ENCODE data around the gene EXOSC5. TPM values are rescaled to one million over a fixed set of nuclear protein-coding genes. Genes with fewer than 3 reads are reported as not detected.

EXOSC5 gene
- total RNA-seq, 1 experiment from 2014 or later = 25.2 TPM

DNA sequence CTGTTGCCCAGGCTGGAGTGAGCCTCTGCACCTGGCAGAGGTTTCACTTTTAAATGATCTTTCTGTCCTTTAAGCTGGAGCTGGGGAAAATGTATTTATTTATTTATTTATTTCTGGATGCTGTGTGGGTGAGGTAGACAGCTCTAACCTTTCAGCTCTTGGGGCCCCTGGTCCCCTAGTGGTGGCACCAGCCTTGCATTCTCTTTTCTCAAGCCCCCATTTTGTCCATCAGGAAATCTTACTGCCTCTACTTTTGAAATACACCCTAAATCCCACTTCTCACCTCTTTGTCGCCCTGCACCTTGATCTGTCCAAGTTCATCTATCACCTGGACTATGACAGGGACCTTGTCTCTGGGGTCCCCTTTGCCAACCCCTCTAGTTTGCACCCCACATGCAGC, 31.1 kb downstream of the EXOSC5 start:
- CTCF ChIA-PET = no interaction called here
- no peak for ATAC-seq
- H3K9me3 ChIP-seq (ENCODE audit: control insufficient read depth, insufficient read depth, low read depth, low read length) = no peaks in the 10 kb centered on the region
- in situ Hi-C loops (cut with HindIII; ENCODE audit: low pct_unique_long_range_greater_than_20kb, low sequenced_read_pairs) (no loop called here), intact Hi-C loops (cut with micrococcal nuclease; ENCODE audit: unreplicated experiment) (no loop called here)
- POLR2A ChIA-PET = interaction anchor here (0.7 kb wide), 1 partner anchor 57 kb away, joined by 16 read pairs; no protein-coding TSS in a partner anchor
- peaks cover 3% of the 10 kb centered on the region for H3K4me1 ChIP-seq (ENCODE audit: control insufficient read depth, insufficient read depth, low read length)
- DNase-seq (ENCODE audit: low read depth, low spot score) = no peak
- TF ChIP-seq, protein P1, sequence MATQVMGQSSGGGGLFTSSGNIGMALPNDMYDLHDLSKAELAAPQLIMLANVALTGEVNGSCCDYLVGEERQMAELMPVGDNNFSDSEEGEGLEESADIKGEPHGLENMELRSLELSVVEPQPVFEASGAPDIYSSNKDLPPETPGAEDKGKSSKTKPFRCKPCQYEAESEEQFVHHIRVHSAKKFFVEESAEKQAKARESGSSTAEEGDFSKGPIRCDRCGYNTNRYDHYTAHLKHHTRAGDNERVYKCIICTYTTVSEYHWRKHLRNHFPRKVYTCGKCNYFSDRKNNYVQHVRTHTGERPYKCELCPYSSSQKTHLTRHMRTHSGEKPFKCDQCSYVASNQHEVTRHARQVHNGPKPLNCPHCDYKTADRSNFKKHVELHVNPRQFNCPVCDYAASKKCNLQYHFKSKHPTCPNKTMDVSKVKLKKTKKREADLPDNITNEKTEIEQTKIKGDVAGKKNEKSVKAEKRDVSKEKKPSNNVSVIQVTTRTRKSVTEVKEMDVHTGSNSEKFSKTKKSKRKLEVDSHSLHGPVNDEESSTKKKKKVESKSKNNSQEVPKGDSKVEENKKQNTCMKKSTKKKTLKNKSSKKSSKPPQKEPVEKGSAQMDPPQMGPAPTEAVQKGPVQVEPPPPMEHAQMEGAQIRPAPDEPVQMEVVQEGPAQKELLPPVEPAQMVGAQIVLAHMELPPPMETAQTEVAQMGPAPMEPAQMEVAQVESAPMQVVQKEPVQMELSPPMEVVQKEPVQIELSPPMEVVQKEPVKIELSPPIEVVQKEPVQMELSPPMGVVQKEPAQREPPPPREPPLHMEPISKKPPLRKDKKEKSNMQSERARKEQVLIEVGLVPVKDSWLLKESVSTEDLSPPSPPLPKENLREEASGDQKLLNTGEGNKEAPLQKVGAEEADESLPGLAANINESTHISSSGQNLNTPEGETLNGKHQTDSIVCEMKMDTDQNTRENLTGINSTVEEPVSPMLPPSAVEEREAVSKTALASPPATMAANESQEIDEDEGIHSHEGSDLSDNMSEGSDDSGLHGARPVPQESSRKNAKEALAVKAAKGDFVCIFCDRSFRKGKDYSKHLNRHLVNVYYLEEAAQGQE (IDR thresholded peaks at IDR 0.05; ENCODE audit: insufficient read depth in 1 of 2, low read depth in 2 of 2, low read length in 1 of 2) = no peak
- TF ChIP-seq POLR2AphosphoS5 (IDR thresholded peaks at IDR 0.05; ENCODE audit: low read depth, low read length) (no peak), SIN3A (IDR thresholded peaks at IDR 0.05; ENCODE audit: borderline replicate concordance, insufficient read depth, low read depth, low read length) (no peak)
- TF ChIP-seq, protein P2, sequence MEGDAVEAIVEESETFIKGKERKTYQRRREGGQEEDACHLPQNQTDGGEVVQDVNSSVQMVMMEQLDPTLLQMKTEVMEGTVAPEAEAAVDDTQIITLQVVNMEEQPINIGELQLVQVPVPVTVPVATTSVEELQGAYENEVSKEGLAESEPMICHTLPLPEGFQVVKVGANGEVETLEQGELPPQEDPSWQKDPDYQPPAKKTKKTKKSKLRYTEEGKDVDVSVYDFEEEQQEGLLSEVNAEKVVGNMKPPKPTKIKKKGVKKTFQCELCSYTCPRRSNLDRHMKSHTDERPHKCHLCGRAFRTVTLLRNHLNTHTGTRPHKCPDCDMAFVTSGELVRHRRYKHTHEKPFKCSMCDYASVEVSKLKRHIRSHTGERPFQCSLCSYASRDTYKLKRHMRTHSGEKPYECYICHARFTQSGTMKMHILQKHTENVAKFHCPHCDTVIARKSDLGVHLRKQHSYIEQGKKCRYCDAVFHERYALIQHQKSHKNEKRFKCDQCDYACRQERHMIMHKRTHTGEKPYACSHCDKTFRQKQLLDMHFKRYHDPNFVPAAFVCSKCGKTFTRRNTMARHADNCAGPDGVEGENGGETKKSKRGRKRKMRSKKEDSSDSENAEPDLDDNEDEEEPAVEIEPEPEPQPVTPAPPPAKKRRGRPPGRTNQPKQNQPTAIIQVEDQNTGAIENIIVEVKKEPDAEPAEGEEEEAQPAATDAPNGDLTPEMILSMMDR (IDR thresholded peaks at IDR 0.05) = no peak
- BruUV-seq (replicated peaks) = no TSS peak
- H3K27me3 ChIP-seq (ENCODE audit: control insufficient read depth, insufficient read depth, low read length) = no peaks in the 10 kb centered on the region
- no peaks in the 10 kb centered on the region for H3K36me3 ChIP-seq (ENCODE audit: control insufficient read depth, insufficient read depth, low read length)
- no peak overlapping the region for H3K4me3 ChIP-seq (ENCODE audit: low read depth in 2 of 2, low read length in 2 of 2)
- H3K27ac ChIP-seq (ENCODE audit: low read length) = no peak overlapping the region

DNA sequence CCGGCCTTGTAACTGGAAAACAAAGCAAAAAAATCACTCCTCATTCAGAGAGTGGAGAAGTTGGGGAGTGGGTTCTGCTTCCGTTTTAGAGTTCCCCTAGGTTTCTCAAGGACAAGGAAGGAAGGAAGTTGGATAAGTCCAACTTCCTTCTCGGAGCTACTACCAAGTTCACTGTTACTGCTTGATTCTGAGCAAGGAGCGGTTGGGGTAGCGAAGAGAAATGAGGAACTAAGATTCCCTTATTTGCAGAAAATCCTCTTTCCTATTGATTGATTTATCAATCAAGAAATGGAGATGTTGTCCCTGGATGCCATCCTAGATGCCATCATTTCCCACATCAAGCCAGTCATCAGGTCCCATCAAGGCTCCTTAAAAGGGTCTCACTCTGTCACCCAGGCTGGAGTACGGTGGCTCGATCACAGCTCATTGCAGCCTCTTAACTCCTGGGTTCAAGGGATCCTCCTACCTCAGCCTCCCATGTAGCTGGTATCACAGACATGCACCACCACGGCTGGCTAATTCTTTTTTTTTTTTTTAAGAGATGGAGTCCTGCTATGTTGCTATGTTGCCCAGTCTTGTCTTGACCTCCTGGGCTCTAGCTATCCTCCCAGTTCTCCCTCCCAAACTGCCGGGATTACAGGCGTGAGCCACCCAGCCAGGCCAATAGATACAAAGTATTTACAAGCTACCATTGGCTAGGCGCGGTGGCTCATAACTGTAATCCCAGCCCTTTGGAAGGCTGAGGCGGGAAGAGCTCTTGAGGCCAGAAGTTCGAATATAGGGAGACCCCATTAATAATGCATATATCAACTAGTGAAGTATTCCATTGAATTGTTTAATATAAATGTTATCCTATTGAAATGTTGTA, 32.4 kb downstream of the EXOSC5 start:
- H3K9me3 ChIP-seq (ENCODE audit: control insufficient read depth, insufficient read depth, low read depth, low read length) = no peaks in the 10 kb centered on the region
- ChIA-PET POLR2A (interaction anchor here (0.5 to 1.1 kb wide), 5 partner anchors 8 to 1006 kb away, joined by 3 to 10 read pairs (median 3); no protein-coding TSS in a partner anchor), CTCF (interaction anchor here (0.7 kb wide), 1 partner anchor 220 kb away, joined by 4 read pairs; no protein-coding TSS in a partner anchor)
- ATAC-seq = no peak
- TF ChIP-seq TCF7L2 (IDR thresholded peaks at IDR 0.05; ENCODE audit: low read depth, low read length) (no peak), POLR2AphosphoS5 (IDR thresholded peaks at IDR 0.05; ENCODE audit: low read depth, low read length) (no peak), SIN3A (IDR thresholded peaks at IDR 0.05; ENCODE audit: borderline replicate concordance, insufficient read depth, low read depth, low read length) (no peak)
- TF ChIP-seq, protein P1 (IDR thresholded peaks at IDR 0.05; ENCODE audit: insufficient read depth in 1 of 2, low read depth in 2 of 2, low read length in 1 of 2) = no peak
- TF ChIP-seq, protein P2 (IDR thresholded peaks at IDR 0.05) = no peak
- no peaks in the 10 kb centered on the region for H3K36me3 ChIP-seq (ENCODE audit: control insufficient read depth, insufficient read depth, low read length)
- peaks cover 3% of the 10 kb centered on the region for H3K4me1 ChIP-seq (ENCODE audit: control insufficient read depth, insufficient read depth, low read length)
- no peak for DNase-seq (ENCODE audit: low read depth, low spot score)
- H3K27me3 ChIP-seq (ENCODE audit: control insufficient read depth, insufficient read depth, low read length) = no peaks in the 10 kb centered on the region
- intact Hi-C loops (cut with micrococcal nuclease; ENCODE audit: unreplicated experiment) = no loop called here
- H3K4me3 ChIP-seq (ENCODE audit: low read depth in 2 of 2, low read length in 2 of 2) = peak overlapping the region; percentile 72 to 92
- H3K27ac ChIP-seq (ENCODE audit: low read length) = peak overlapping the region; percentile 98
- in situ Hi-C loops (cut with HindIII; ENCODE audit: low pct_unique_long_range_greater_than_20kb, low sequenced_read_pairs) = no loop called here
- no TSS peak for BruUV-seq (replicated peaks)

Measured in Panc1 (cell line).